Left ventricle myocardium inferior (tissue), 1 donor: ENCODE measurements around the gene DYNLL1. TPM values are rescaled to one million over a fixed set of nuclear protein-coding genes. Genes with fewer than 3 reads are reported as not detected.
"Not testable (repeated sequence)": the region's sequence is repeated elsewhere in the genome, so short reads cannot be mapped to it uniquely, and the experiment has no call there.

ENCODE experiments used
- DNase-seq: peaks from one replicate; pipeline ENCODE4 v3.0.0-alpha.2; 2020
- H3K27ac ChIP-seq: fragments of 200-600 bp; replicated peaks from 2 replicates; pipeline ENCODE4 v1.8.0; 2021
- H3K27me3 ChIP-seq: fragments of 200-600 bp; 2 replicates; pipeline ENCODE4 v1.8.0; 2021; ENCODE audit warnings: low read depth
- H3K36me3 ChIP-seq: fragments of 200-600 bp; 2 replicates; pipeline ENCODE4 v1.8.0; 2021
- H3K4me1 ChIP-seq: fragments of 200-600 bp; 2 replicates; pipeline ENCODE4 v1.8.0; 2021
- H3K4me3 ChIP-seq: fragments of 200-600 bp; 2 replicates; pipeline ENCODE4 v1.8.0; 2021; ENCODE audit warnings: mild to moderate bottlenecking, moderate library complexity
- H3K9me3 ChIP-seq: fragments of 200-600 bp; replicated peaks from 2 replicates; pipeline ENCODE4 v1.8.0; 2021
- CTCF ChIP-seq: fragments of 200-600 bp; IDR thresholded peaks from 2 replicates; pipeline ENCODE4 v1.8.0; 2021; ENCODE audit warnings: antibody characterized with exemption, mild to moderate bottlenecking, borderline replicate concordance
- intact Hi-C: fragments of 100-400 bp; cut with micrococcal nuclease; formaldehyde crosslinking; loops from one replicate; pipeline ENCODE4 v1.11.0; 2022
- total RNA-seq: library from RNA; stranded (reverse); fragmentation: NEBNext Ultra II Directional; extraction: Animal tissue kit (Norgen Biotek cat#: 25700); gene quantifications from one replicate; pipeline ENCODE4 v1.2.1, GENCODE V29; 2021
- donor health status: DM: no; HTN: yes; CAD: no; lungs with severe emphysema.

Gene DYNLL1
- total RNA-seq, 1 donor from 2014 or later = 175 TPM

DNA sequence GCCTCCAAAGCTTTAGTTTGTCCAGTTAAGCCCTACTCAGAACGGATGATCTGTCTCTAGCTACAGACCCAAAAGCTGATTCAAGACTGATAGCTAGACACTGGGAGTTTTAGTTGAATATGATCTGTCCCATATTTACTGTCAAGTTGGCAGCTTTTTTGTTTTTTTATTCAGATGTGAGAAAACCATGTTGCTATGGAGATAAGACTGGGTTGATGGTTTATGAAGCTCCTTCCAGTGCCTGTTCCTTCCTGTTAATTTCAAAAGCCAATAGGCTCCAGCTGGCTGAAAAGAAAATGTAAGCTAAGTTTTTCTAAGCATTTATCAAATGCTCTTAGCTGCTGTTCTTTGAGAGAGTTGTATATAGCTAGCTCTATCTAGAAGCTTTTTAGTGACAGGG lies 4.7 kb downstream of the DYNLL1 start:
- Histone ChIP-seq H3K27ac (no peak overlapping the region), H3K9me3 (no peaks in the 10 kb centered on the region), H3K27me3 (no peaks in the 10 kb centered on the region), H3K36me3 (peaks cover 65% of the 10 kb centered on the region), H3K4me1 (peaks cover 32% of the 10 kb centered on the region), H3K4me3 (no peak overlapping the region)
- no peak for TF ChIP-seq CTCF
- intact Hi-C loops = no loop called here
- DNase-seq = no peak

- Histone ChIP-seq H3K27ac (no peak overlapping the region), H3K9me3 (no peaks in the 10 kb centered on the region), H3K36me3 (peaks cover 77% of the 10 kb centered on the region), H3K27me3 (no peaks in the 10 kb centered on the region), H3K4me3 (no peak overlapping the region), H3K4me1 (no peaks in the 10 kb centered on the region)
- DNase-seq = no peak
- TF ChIP-seq CTCF = no peak
- intact Hi-C loops = no loop called here
These were observed 8.7 kb downstream of the DYNLL1 start for GRCh38 chr12:120504587-120504986.

GRCh38 chr12:120508537-120508936 lies 12.6 kb downstream of the DYNLL1 start:
- Histone ChIP-seq H3K4me1 (no peaks in the 10 kb centered on the region), H3K9me3 (no peaks in the 10 kb centered on the region), H3K27ac (no peak overlapping the region), H3K4me3 (no peak overlapping the region), H3K27me3 (no peaks in the 10 kb centered on the region), H3K36me3 (peaks cover 91% of the 10 kb centered on the region)
- no peak for TF ChIP-seq CTCF
- intact Hi-C loops = no loop called here
- no peak for DNase-seq

GRCh38 chr12:120514002-120514401 lies 18.1 kb downstream of the DYNLL1 start:
- TF ChIP-seq CTCF = no peak
- no peak for DNase-seq

GRCh38 chr12:120515496-120515895 lies 19.6 kb downstream of the DYNLL1 start:
- Histone ChIP-seq H3K4me1 (no peaks in the 10 kb centered on the region), H3K4me3 (no peak overlapping the region), H3K9me3 (no peaks in the 10 kb centered on the region), H3K27ac (no peak overlapping the region), H3K27me3 (no peaks in the 10 kb centered on the region), H3K36me3 (peaks cover 81% of the 10 kb centered on the region)
- no peak for DNase-seq
- intact Hi-C loops = no loop called here
- TF ChIP-seq CTCF = no peak

More at GRCh38 chr12:120514002-120514401, 18.1 kb downstream of the DYNLL1 start:
- intact Hi-C loops = no loop called here
- no peaks in the 10 kb centered on the region for H3K27me3 ChIP-seq
- no peak overlapping the region for H3K27ac ChIP-seq
- H3K9me3 ChIP-seq = no peaks in the 10 kb centered on the region
- H3K4me1 ChIP-seq = no peaks in the 10 kb centered on the region
- H3K4me3 ChIP-seq = no peak overlapping the region
- H3K36me3 ChIP-seq = peaks cover 85% of the 10 kb centered on the region

- DNase-seq, H3K4me3 ChIP-seq, H3K4me1 ChIP-seq, intact Hi-C loops, H3K9me3 ChIP-seq, H3K27ac ChIP-seq, H3K27me3 ChIP-seq: not testable (repeated sequence)
- H3K36me3 ChIP-seq = peaks cover 58% of the 10 kb centered on the region
These were observed 23.4 kb downstream of the DYNLL1 start for GRCh38 chr12:120519324-120519723.
